Cardiac muscle cell (in vitro differentiated cells and primary cell): ENCODE data around the gene CAMK2D. TPM values are rescaled to one million over a fixed set of nuclear protein-coding genes. Genes with fewer than 3 reads are reported as not detected.

Experiments
- DNase-seq, 2 donors: peaks; one replicate each; pipeline versions ENCODE4 v3.0.0 to v3.0.0-alpha.2; 2010 to 2017; ENCODE audit warnings: low read depth in 1 of 2, low spot score in 1 of 2
- H3K27ac ChIP-seq: fragments of 200-600 bp; sonication (generic); 2 replicates; pipeline ENCODE4 v1.5.1; 2016
- H3K27me3 ChIP-seq: fragments of 200-600 bp; sonication (generic); 2 replicates; pipeline ENCODE4 v1.6.0; 2016; ENCODE audit warnings: control low read depth
- H3K36me3 ChIP-seq: fragments of 200-600 bp; sonication (generic); 2 replicates; pipeline ENCODE4 v1.5.1; 2016; ENCODE audit warnings: control low read depth
- H3K4me1 ChIP-seq: fragments of 200-600 bp; sonication (generic); 2 replicates; pipeline ENCODE4 v1.8.1; 2017; ENCODE audit warnings: low read depth, mild to moderate bottlenecking, mixed run types
- H3K4me3 ChIP-seq: fragments of 200-600 bp; sonication (generic); 2 replicates; pipeline ENCODE4 v1.5.1; 2016; ENCODE audit warnings: mild to moderate bottlenecking
- H3K9me3 ChIP-seq: fragments of 200-600 bp; sonication (generic); 2 replicates; pipeline ENCODE4 v1.5.1; 2017; ENCODE audit warnings: low read depth, mild to moderate bottlenecking, control low read depth
- CTCF ChIP-seq: IDR thresholded peaks from 2 replicates; pipeline ENCODE4 v1.5.1; 2012; ENCODE audit warnings: low read depth, mild to moderate bottlenecking, low read length
- polyA plus RNA-seq: library from polyadenylated mRNA; unstranded; fragments of >200 nt; fragmentation: Nextera tagmentation; extraction: Ambion mirVana; gene quantifications from 2 replicates; pipeline ENCODE4 v1.2.1, GENCODE V29; 2016
- total RNA-seq: library from RNA; depleted of rRNA; stranded (reverse); fragments of >200 nt; gene quantifications from 2 replicates; pipeline ENCODE4 v1.2.3, GENCODE V29; 2016

The CAMK2D gene
- total and polyA plus RNA-seq, 2 experiments from 2014 or later = 60.6 to 84.7 TPM

- H3K27me3 ChIP-seq = no peaks in the 10 kb centered on the region
- no peaks in the 10 kb centered on the region for H3K36me3 ChIP-seq
- peaks cover 47% of the 10 kb centered on the region for H3K4me1 ChIP-seq
- no peak overlapping the region for H3K4me3 ChIP-seq
- DNase-seq = no peak
- no peaks in the 10 kb centered on the region for H3K9me3 ChIP-seq
- no peak for TF ChIP-seq CTCF
- peak overlapping the region; percentile 60 for H3K27ac ChIP-seq
These were observed 174.4 kb downstream of the CAMK2D start for GRCh38 chr4:113587156-113587555.

GRCh38 chr4:113586072-113586471 is 175.5 kb downstream of the CAMK2D start:
- Histone ChIP-seq H3K4me1 (peaks cover 42% of the 10 kb centered on the region), H3K27ac (peak overlapping the region; percentile 60), H3K4me3 (no peak overlapping the region), H3K36me3 (no peaks in the 10 kb centered on the region), H3K9me3 (no peaks in the 10 kb centered on the region), H3K27me3 (no peaks in the 10 kb centered on the region)
- no peak for DNase-seq
- no peak for TF ChIP-seq CTCF

GRCh38 chr4:113584407-113585150 is 177.0 kb downstream of the CAMK2D start:
- TF ChIP-seq CTCF = no peak
- H3K9me3 ChIP-seq = no peaks in the 10 kb centered on the region
- H3K4me1 ChIP-seq = peaks cover 42% of the 10 kb centered on the region
- H3K4me3 ChIP-seq = no peak overlapping the region
- no peaks in the 10 kb centered on the region for H3K36me3 ChIP-seq
- peak overlapping the region; percentile 97 for H3K27ac ChIP-seq
- no peaks in the 10 kb centered on the region for H3K27me3 ChIP-seq
- peak; percentile 49 to 74 for DNase-seq

- Histone ChIP-seq H3K9me3 (no peaks in the 10 kb centered on the region), H3K27ac (peak overlapping the region; percentile 97), H3K36me3 (no peaks in the 10 kb centered on the region), H3K4me1 (peaks cover 42% of the 10 kb centered on the region), H3K4me3 (no peak overlapping the region), H3K27me3 (no peaks in the 10 kb centered on the region)
- peak in 1 of 2 donors; percentile 45 for DNase-seq
- TF ChIP-seq CTCF = no peak
These were observed 178.8 kb downstream of the CAMK2D start for GRCh38 chr4:113582737-113583136.

- Histone ChIP-seq H3K4me1 (peaks cover 36% of the 10 kb centered on the region), H3K9me3 (no peaks in the 10 kb centered on the region), H3K36me3 (no peaks in the 10 kb centered on the region), H3K27me3 (no peaks in the 10 kb centered on the region), H3K4me3 (no peak overlapping the region), H3K27ac (no peak overlapping the region)
- DNase-seq = no peak
- TF ChIP-seq CTCF = no peak
These were observed 182.2 kb downstream of the CAMK2D start for GRCh38 chr4:113579360-113579759.
